GM12891 (cell line): ENCODE measurements around the gene PDZD2.
"Not testable (repeated sequence)": the region's sequence is repeated elsewhere in the genome, so short reads cannot be mapped to it uniquely, and the experiment has no call there.

ENCODE experiments used
- DNase-seq: peaks from one replicate; pipeline ENCODE4 v3.0.0; 2011; ENCODE audit warnings: low spot score; ENCODE audit not compliant: insufficient read length
- FAIRE-seq: peaks from 2 replicates; lab custom pipeline; 2011; peaks lifted over from hg19 to GRCh38; lab: Jason Lieb, UNC
- PAX5 ChIP-seq: IDR thresholded peaks from 2 replicates; pipeline ENCODE4 v1.6.1; 2011; ENCODE audit warnings: low read length, moderate library complexity, mild to moderate bottlenecking; ENCODE audit not compliant: insufficient read depth, severe bottlenecking
- POLR2A ChIP-seq: IDR thresholded peaks from 2 replicates; pipeline ENCODE4 v1.6.1; 2011; ENCODE audit warnings: low read depth, low read length, control low read depth
- POLR2AphosphoS5 ChIP-seq: IDR thresholded peaks from 2 replicates; pipeline ENCODE4 v1.6.1; 2011; ENCODE audit warnings: low read depth, low read length, control low read depth
- POU2F2 ChIP-seq: IDR thresholded peaks from 2 replicates; pipeline ENCODE4 v1.6.1; 2011; ENCODE audit warnings: low read depth, mild to moderate bottlenecking, control low read depth, low read length, moderate library complexity
- SPI1 ChIP-seq: IDR thresholded peaks from 2 replicates; pipeline ENCODE4 v1.6.1; 2011; ENCODE audit warnings: low read depth, low read length, control low read depth
- TAF1 ChIP-seq: IDR thresholded peaks from 2 replicates; pipeline ENCODE4 v1.6.1; 2011; ENCODE audit warnings: low read depth, low read length, control low read depth

Gene PDZD2

GRCh38 chr5:32066448-32066847 is 427.5 kb downstream of the PDZD2 start:
- FAIRE-seq = no peak
- DNase-seq = no peak
- TF ChIP-seq TAF1 (no peak), PAX5 (no peak), POLR2AphosphoS5 (no peak), POLR2A (no peak), POU2F2 (no peak), SPI1 (no peak)

DNA sequence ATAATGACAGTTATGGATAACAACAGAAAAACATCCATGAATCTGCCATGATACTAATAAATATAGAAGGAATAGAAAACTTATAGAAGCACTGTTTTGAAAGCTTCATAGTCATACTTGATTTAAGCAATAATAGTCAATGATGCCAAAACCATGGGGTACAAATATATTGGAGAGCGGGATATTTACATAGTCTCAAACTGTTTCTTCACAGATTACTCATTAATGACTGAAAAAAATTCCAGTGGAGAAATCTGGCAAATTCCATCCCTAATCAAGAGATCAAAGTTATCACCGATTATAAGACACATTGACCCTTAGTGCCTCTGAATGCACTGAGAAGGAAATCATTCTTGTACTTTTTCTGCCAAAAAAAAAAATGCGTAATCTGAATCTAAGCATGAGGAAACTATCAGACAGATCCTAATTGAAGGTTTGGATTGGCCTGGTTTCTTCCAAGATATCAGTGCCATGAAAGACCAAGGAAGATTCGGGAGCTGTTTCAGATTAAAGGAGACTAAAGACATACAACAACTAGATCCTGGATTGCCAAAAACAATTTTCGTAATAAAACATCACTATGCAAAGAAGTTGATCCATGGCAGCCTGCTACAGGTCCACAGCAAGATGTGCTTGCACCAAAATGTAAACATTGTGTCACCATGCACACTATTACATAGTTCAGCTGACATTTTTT is 429.0 kb downstream of the PDZD2 start:
- no peak for TF ChIP-seq TAF1
- no peak for TF ChIP-seq POU2F2
- no peak for TF ChIP-seq PAX5
- no peak for TF ChIP-seq POLR2A
- no peak for FAIRE-seq
- no peak for DNase-seq

DNA sequence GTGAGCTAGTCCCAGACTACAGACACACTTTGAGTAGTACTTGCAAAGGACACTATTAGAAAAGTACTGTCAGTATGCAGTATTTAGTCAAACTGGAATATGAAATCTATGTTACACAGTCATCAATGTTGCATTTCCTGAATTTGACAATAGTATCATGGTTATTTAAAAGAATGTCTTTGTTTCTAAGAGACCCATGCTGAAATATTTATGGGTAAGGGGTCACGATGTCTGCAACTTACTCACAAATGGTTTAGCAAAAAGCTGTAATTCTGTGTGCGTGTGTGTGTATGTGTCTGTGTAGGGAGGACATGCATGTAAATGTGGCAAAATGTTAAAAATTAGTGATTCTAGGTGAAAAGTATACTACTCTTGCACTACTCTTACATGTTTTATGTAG is 429.6 kb downstream of the PDZD2 start:
- FAIRE-seq (no peak), DNase-seq (no peak)
- TF ChIP-seq TAF1 = no peak

GRCh38 chr5:32069396-32069795 is 430.5 kb downstream of the PDZD2 start:
- FAIRE-seq (no peak), DNase-seq (no peak)
- no peak for TF ChIP-seq PAX5
- TF ChIP-seq POLR2A = no peak
- TF ChIP-seq SPI1 = no peak
- no peak for TF ChIP-seq POU2F2
- TF ChIP-seq POLR2AphosphoS5 = no peak
- no peak for TF ChIP-seq TAF1

GRCh38 chr5:32071351-32071944 is 432.5 kb downstream of the PDZD2 start:
- DNase-seq = no peak
- no peak for FAIRE-seq
- TF ChIP-seq POLR2A = no peak
- TF ChIP-seq POU2F2 = no peak
- TF ChIP-seq TAF1 = no peak

- DNase-seq = no peak
- FAIRE-seq = no peak
- TF ChIP-seq POU2F2 (no peak), PAX5 (no peak), POLR2A (no peak), TAF1 (no peak), SPI1 (no peak), POLR2AphosphoS5 (no peak)
These were observed 433.1 kb downstream of the PDZD2 start for GRCh38 chr5:32072054-32072453.

GRCh38 chr5:32074401-32074800 is 435.5 kb downstream of the PDZD2 start:
- FAIRE-seq (no peak), DNase-seq (no peak)
- TF ChIP-seq TAF1 (no peak), SPI1 (no peak), PAX5 (no peak), POLR2A (no peak), POU2F2 (no peak), POLR2AphosphoS5 (no peak)

DNA sequence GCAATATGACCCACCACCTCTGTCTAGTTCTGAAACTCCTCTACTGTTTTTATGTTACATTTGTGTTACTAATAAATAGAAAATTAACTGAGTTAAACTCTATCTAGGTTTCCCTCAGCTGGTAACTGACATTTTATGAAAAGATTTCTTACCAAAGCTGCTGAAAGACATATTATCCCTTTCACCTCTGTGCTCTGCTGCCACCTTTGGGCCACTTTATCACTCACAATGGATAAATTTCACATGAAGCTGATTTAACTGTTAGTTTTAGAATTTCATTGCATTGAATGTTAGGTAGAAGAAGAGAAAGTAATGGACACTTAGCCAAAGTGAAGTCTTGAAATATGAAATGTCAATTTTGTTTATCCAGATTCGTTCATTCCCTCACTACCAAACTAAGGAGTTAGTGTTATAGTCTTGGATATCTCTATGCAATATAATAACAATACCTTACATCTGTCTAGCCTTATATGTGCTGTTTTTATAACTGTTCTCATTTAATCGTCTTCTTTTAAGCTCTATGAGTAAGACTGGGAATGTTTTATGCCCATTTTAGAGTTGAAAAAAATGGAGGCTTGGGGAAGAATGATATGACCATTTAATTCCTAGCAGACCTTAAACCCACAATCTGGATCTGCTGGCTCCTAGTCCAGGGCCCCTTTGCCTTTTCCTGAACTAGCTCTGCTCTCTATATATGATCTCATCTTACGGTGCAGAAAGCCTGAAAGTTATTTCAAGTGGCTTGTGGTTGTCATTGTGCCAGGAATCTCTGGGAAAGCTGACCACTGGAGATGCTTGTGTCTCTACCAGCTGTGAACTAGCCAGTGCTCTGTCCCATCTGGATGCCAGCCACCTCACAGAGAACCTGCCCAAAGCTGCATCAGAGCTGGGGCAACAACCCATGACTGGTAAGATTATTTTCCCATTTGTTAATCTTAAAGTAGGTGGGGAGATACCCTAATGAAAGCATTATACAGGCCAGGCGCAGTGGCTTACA is 438.1 kb downstream of the PDZD2 start:
- TF ChIP-seq POLR2AphosphoS5 = no peak
- TF ChIP-seq SPI1 = no peak
- no peak for TF ChIP-seq POU2F2
- TF ChIP-seq TAF1 = no peak
- no peak for TF ChIP-seq POLR2A
- TF ChIP-seq PAX5 = no peak
- FAIRE-seq (peak; percentile 51), DNase-seq (no peak)

DNA sequence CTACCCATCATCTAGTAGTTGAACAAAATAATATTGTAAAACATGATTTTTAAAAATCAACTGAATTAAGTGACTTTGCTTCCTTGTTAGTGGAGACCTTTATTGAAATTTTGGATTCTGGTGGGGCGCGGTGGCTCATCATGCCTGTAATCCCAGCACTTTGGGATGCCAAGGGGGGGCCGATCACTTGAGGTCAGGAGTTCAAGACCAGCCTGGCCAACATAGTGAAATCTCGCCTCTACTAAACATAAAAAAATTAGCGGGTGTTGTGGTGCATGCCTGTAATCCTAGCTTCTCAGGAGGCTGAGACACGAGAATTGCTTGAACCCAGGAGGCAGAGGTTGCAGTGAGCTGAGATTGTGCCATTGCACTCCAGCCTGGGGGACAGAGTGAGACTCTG is 439.9 kb downstream of the PDZD2 start:
- not testable (repeated sequence) for DNase-seq, FAIRE-seq

- not testable (repeated sequence) for DNase-seq, FAIRE-seq
These were observed 441.6 kb downstream of the PDZD2 start for GRCh38 chr5:32080565-32080964.

GRCh38 chr5:32082701-32083100 is 443.8 kb downstream of the PDZD2 start:
- no peak for TF ChIP-seq SPI1
- no peak for TF ChIP-seq PAX5
- no peak for TF ChIP-seq POLR2AphosphoS5
- no peak for TF ChIP-seq POLR2A
- TF ChIP-seq POU2F2 = no peak
- no peak for TF ChIP-seq TAF1
- DNase-seq (no peak), FAIRE-seq (no peak)
